Measurements from ENCODE around the gene CNOT11.
"Not testable (repeated sequence)": the region's sequence is repeated elsewhere in the genome, so short reads cannot be mapped to it uniquely, and the experiment has no call there.

CNOT11 gene

GRCh38 chr2:101311696-101312017 is 59.0 kb downstream of the CNOT11 start:
- DNase-seq: no peak

GRCh38 chr2:101316568-101316967 is 63.9 kb downstream of the CNOT11 start:
- DNase-seq: not testable (repeated sequence)
